H1 (cell line): ENCODE results near the gene MYLK. TPM values are rescaled to one million over a fixed set of nuclear protein-coding genes. Genes with fewer than 3 reads are reported as not detected.

Experiments used
- CTCF ChIA-PET: fragments of 300-600 bp; sonication (Branson Sonifier 250); formaldehyde crosslinking; loops from one replicate; lab custom pipeline; 2021; ENCODE audit not compliant: partially characterized antibody; lab: Charles Lee
- POLR2A ChIA-PET: fragments of 300-600 bp; sonication (Branson Sonifier 250); formaldehyde crosslinking; loops from one replicate; lab custom pipeline; 2021; ENCODE audit warnings: inconsistent platforms; ENCODE audit not compliant: partially characterized antibody; lab: Charles Lee
- DNase-seq, 2 experiments: peaks; one replicate each; pipeline versions ENCODE4 v3.0.0 to v3.0.0-alpha.2; 2010 to 2022; ENCODE audit warnings: low spot score in 2 of 2, low read depth in 1 of 2, mixed read lengths in 1 of 2
- FAIRE-seq: peaks from 2 replicates; lab custom pipeline; 2011; peaks lifted over from hg19 to GRCh38; lab: Jason Lieb, UNC
- H2AFZ ChIP-seq: 2 replicates; pipeline ENCODE4 v1.8.1; 2012; ENCODE audit warnings: low read length, inconsistent platforms
- H2AK5ac ChIP-seq: 2 replicates; pipeline ENCODE4 v1.6.1; 2013; ENCODE audit warnings: low read depth, low read length
- H2BK120ac ChIP-seq: replicated peaks from 2 replicates; pipeline ENCODE3; 2013; ENCODE audit warnings: low read depth, low read length, inconsistent platforms
- H2BK12ac ChIP-seq: 2 replicates; pipeline ENCODE4 v1.6.1; 2013; ENCODE audit warnings: low read depth, low read length
- H2BK15ac ChIP-seq: 2 replicates; pipeline ENCODE4 v1.6.1; 2013; ENCODE audit warnings: low read length
- H2BK20ac ChIP-seq: 2 replicates; pipeline ENCODE4 v1.6.1; 2013; ENCODE audit warnings: low read length
- H2BK5ac ChIP-seq: 2 replicates; pipeline ENCODE4 v1.6.1; 2013; ENCODE audit warnings: low read depth, low read length
- H3K14ac ChIP-seq: 2 replicates; pipeline ENCODE4 v1.6.1; 2013; ENCODE audit warnings: inconsistent platforms; ENCODE audit not compliant: insufficient read length
- H3K18ac ChIP-seq: 2 replicates; pipeline ENCODE4 v1.6.1; 2013; ENCODE audit warnings: low read length; ENCODE audit errors: extremely low read depth
- H3K23ac ChIP-seq: 2 replicates; pipeline ENCODE4 v1.6.1; 2013; ENCODE audit warnings: inconsistent platforms; ENCODE audit not compliant: insufficient read length
- H3K23me2 ChIP-seq: 2 replicates; pipeline ENCODE4 v1.6.1; 2013; ENCODE audit warnings: low read depth, low read length
- H3K27ac ChIP-seq: 2 replicates; pipeline ENCODE4 v1.6.1; 2011; ENCODE audit warnings: low read depth, low read length, inconsistent platforms
- H3K27me3 ChIP-seq, 4 experiments: replicated peaks in 1 of 4; 1 replicate in 1 of 4; 2 replicates in 3 of 4; pipeline versions ENCODE4 v1.6.1 to v1.8.1; 2011 to 2013; ENCODE audit warnings: low read length in 3 of 4, mild to moderate bottlenecking in 3 of 4, inconsistent platforms in 2 of 4, mixed read lengths in 2 of 4, moderate library complexity in 1 of 4; ENCODE audit not compliant: control insufficient read depth in 3 of 4, insufficient read depth in 3 of 4; ENCODE audit errors: extremely low read depth in 1 of 4
- H3K36me3 ChIP-seq, 4 experiments: 2 replicates each; pipeline versions ENCODE4 v1.6.1 to v1.8.1; 2011 to 2013; ENCODE audit warnings: mild to moderate bottlenecking in 4 of 4, low read length in 3 of 4, moderate library complexity in 2 of 4, control low read depth in 1 of 4, inconsistent platforms in 1 of 4; ENCODE audit not compliant: insufficient read depth in 4 of 4, control insufficient read depth in 2 of 4
- H3K4ac ChIP-seq: replicated peaks from 2 replicates; pipeline ENCODE3; 2013; ENCODE audit warnings: low read length, low read depth, mixed read lengths, inconsistent platforms; ENCODE audit not compliant: insufficient read length
- H3K4me1 ChIP-seq, 4 experiments: replicated peaks in 1 of 4; 1 replicate in 1 of 4; 2 replicates in 3 of 4; pipeline versions ENCODE4 v1.6.1 to v1.8.1; 2011 to 2013; ENCODE audit warnings: low read length in 3 of 4, inconsistent platforms in 2 of 4, mixed read lengths in 1 of 4; ENCODE audit not compliant: insufficient read depth in 4 of 4, control insufficient read depth in 3 of 4
- H3K4me2 ChIP-seq, 2 experiments: 2 replicates each; pipeline versions ENCODE4 v1.6.1 to v1.8.1; 2011 to 2013; ENCODE audit warnings: low read depth in 2 of 2, low read length in 2 of 2, control low read depth in 1 of 2, inconsistent platforms in 1 of 2, mild to moderate bottlenecking in 1 of 2; ENCODE audit not compliant: insufficient read depth in 1 of 2
- H3K4me3 ChIP-seq, 4 experiments: fragments of 200-600, 300-600 bp in 1 of 4; sonication (generic), shearing (Covaris generic), sonication (Bioruptor Twin) in 1 of 4; 2 replicates each; pipeline versions ENCODE4 v1.5.1 to v1.8.1; 2011 to 2016; ENCODE audit warnings: low read length in 4 of 4, low read depth in 3 of 4, control low read depth in 2 of 4, inconsistent platforms in 2 of 4, mild to moderate bottlenecking in 2 of 4, mixed read lengths in 1 of 4, moderate library complexity in 1 of 4; ENCODE audit not compliant: insufficient read depth in 2 of 4; ENCODE audit errors: extremely low read depth in 1 of 4
- H3K56ac ChIP-seq: replicated peaks from 2 replicates; pipeline ENCODE3; 2013; ENCODE audit warnings: low read depth, mild to moderate bottlenecking, mixed read lengths, low read length, inconsistent platforms; ENCODE audit not compliant: insufficient read length
- H3K79me1 ChIP-seq: 2 replicates; pipeline ENCODE4 v1.6.1; 2013; ENCODE audit warnings: low read depth, low read length, control low read depth
- H3K79me2 ChIP-seq, 2 experiments: 2 replicates each; pipeline versions ENCODE4 v1.6.1 to v1.8.1; 2012 to 2013; ENCODE audit warnings: low read length in 2 of 2, mild to moderate bottlenecking in 2 of 2, inconsistent platforms in 1 of 2; ENCODE audit not compliant: insufficient read depth in 2 of 2, control insufficient read depth in 1 of 2
- H3K9ac ChIP-seq, 4 experiments: replicated peaks in 1 of 4; 1 replicate in 1 of 4; 2 replicates in 3 of 4; pipeline versions ENCODE4 v1.6.1 to v1.8.1; 2011 to 2013; ENCODE audit warnings: low read depth in 3 of 4, low read length in 3 of 4, control low read depth in 2 of 4, mild to moderate bottlenecking in 2 of 4, moderate library complexity in 2 of 4, inconsistent platforms in 1 of 4; ENCODE audit errors: extremely low read depth in 1 of 4
- H3K9me3 ChIP-seq, 2 experiments: 2 replicates each; pipeline versions ENCODE4 v1.6.1 to v1.8.1; 2012 to 2013; ENCODE audit warnings: mild to moderate bottlenecking in 2 of 2, moderate library complexity in 2 of 2, control low read depth in 1 of 2, inconsistent platforms in 1 of 2, low read depth in 1 of 2, low read length in 1 of 2, mixed read lengths in 1 of 2; ENCODE audit not compliant: insufficient read depth in 2 of 2
- H4K20me1 ChIP-seq, 2 experiments: replicated peaks in 1 of 2; 2 replicates each; pipeline versions ENCODE3 to v1.8.1; 2011 to 2013; ENCODE audit warnings: inconsistent platforms in 2 of 2, low read length in 2 of 2, mild to moderate bottlenecking in 1 of 2; ENCODE audit not compliant: insufficient read depth in 2 of 2, control insufficient read depth in 1 of 2
- H4K5ac ChIP-seq: 2 replicates; pipeline ENCODE4 v1.6.1; 2013; ENCODE audit warnings: low read length, low read depth, mixed read lengths, inconsistent platforms; ENCODE audit not compliant: insufficient read length
- H4K8ac ChIP-seq: 2 replicates; pipeline ENCODE4 v1.8.0; 2013; ENCODE audit warnings: mild to moderate bottlenecking, moderate library complexity, low read length, inconsistent platforms; ENCODE audit not compliant: insufficient read depth; ENCODE audit errors: extremely low read depth
- H4K91ac ChIP-seq: replicated peaks from 2 replicates; pipeline ENCODE3; 2013; ENCODE audit warnings: low read length, mixed read lengths, inconsistent platforms; ENCODE audit not compliant: insufficient read length
- JUN ChIP-seq: IDR thresholded peaks from 2 replicates; pipeline ENCODE4 v1.6.1; 2011; ENCODE audit warnings: low read depth, mild to moderate bottlenecking, improper control_type of control experiment, low read length
- JUND ChIP-seq: IDR thresholded peaks from 2 replicates; pipeline ENCODE4 v1.6.1; 2011; ENCODE audit warnings: mild to moderate bottlenecking, improper control_type of control experiment, low read length
- POLR2A ChIP-seq, 2 experiments: IDR thresholded peaks; 1 replicate in 1 of 2; 2 replicates in 1 of 2; pipeline ENCODE4 v1.6.1; 2011; ENCODE audit warnings: low read depth in 2 of 2, low read length in 2 of 2, mild to moderate bottlenecking in 2 of 2; ENCODE audit errors: control extremely low read depth in 1 of 2
- RFX5 ChIP-seq: IDR thresholded peaks from 2 replicates; pipeline ENCODE4 v1.6.1; 2011; ENCODE audit warnings: low read depth, low read length, improper control_type of control experiment, borderline replicate concordance
- SP4 ChIP-seq: IDR thresholded peaks from 2 replicates; pipeline ENCODE4 v1.6.1; 2012; ENCODE audit warnings: low read length, inconsistent platforms
- WGBS, 2 experiments: shearing (Covaris generic) in 1 of 2; methylation state at CpG; one replicate each; pipeline versions ENCODE4 v1.1.6 to v1.1.7; 2013 to 2015; ENCODE audit warnings: low lambda C conversion rate in 2 of 2, mixed read lengths in 2 of 2, inconsistent platforms in 1 of 2, low coverage in 1 of 2, missing lambda C conversion rate in 1 of 2; ENCODE audit not compliant: insufficient replicate concordance in 2 of 2, insufficient coverage in 1 of 2, insufficient read length in 1 of 2; ENCODE audit errors: extremely low coverage in 1 of 2, missing lambda C conversion rate in 1 of 2; 5-methylcytosine and 5-hydroxymethylcytosine counted together
- polyA plus RNA-seq, 7 experiments: library from polyadenylated mRNA; depleted of rRNA in 3 of 7; stranded (reverse) in 5 of 7; unstranded in 2 of 7; fragments of >200 nt in 5 of 7; fragments of 200-250 nt in 2 of 7; gene quantifications; 1 replicate in 5 of 7; 2 replicates in 1 of 7; 4 replicates in 1 of 7; pipeline versions ENCODE4 v1.2.1 to v1.2.3, GENCODE V29; 2011 to 2013; ENCODE audit warnings: missing spikeins in 2 of 7, mixed read lengths in 2 of 7
- total RNA-seq: library from RNA; stranded (reverse); fragmentation: NEBNext Ultra II Directional; extraction: Animal tissue kit (Norgen Biotek cat#: 25700); gene quantifications from 2 replicates; pipeline ENCODE4 v1.2.1, GENCODE V29; 2021

Gene MYLK
- total and polyA plus RNA-seq, 2 of the 8 experiments (the other 6 are each of a cell fraction or from before 2014, with no cell fraction given) = 11.6 to 21.3 TPM

GRCh38 chr3:123789760-123790159, 94.4 kb downstream of the MYLK start:
- H3K4me2 ChIP-seq = no peak overlapping the region
- peaks cover 0 to 2% (median 0%) of the 10 kb centered on the region in 4 experiments; a peak in 2 of 8 replicates for H3K36me3 ChIP-seq
- no peak overlapping the region for H2BK12ac ChIP-seq
- no peak overlapping the region for H2BK5ac ChIP-seq
- H4K91ac ChIP-seq = no peak overlapping the region
- H3K23me2 ChIP-seq = no peaks in the 10 kb centered on the region
- H3K79me1 ChIP-seq = no peaks in the 10 kb centered on the region
- no peak overlapping the region for H3K56ac ChIP-seq
- peaks cover 0 to 3% (median 0%) of the 10 kb centered on the region in 4 experiments; a peak in 1 of 7 replicates for H3K4me1 ChIP-seq
- FAIRE-seq = no peak
- no peak overlapping the region for H4K5ac ChIP-seq
- H2BK120ac ChIP-seq = no peak overlapping the region
- H3K18ac ChIP-seq = no peak overlapping the region
- POLR2A ChIA-PET = no interaction called here
- no peaks in the 10 kb centered on the region for H4K20me1 ChIP-seq
- H3K9ac ChIP-seq = no peak overlapping the region
- H3K14ac ChIP-seq = no peak overlapping the region
- H2AK5ac ChIP-seq = no peak overlapping the region
- CTCF ChIA-PET = interaction anchor here (0.9 to 1.5 kb wide), 4 partner anchors 14 to 91 kb away, joined by 3 to 7 read pairs (median 4); no protein-coding TSS in a partner anchor
- no peaks in the 10 kb centered on the region for H3K27me3 ChIP-seq
- no peak overlapping the region for H3K23ac ChIP-seq
- H2BK15ac ChIP-seq = no peak overlapping the region
- no peak overlapping the region for H3K4ac ChIP-seq
- 90% methylated on average over 5 of the region's 5 CpGs; no CpG with 5 or more reads in 1 of the 2 experiments for WGBS, 2 experiments
- no peak overlapping the region for H3K4me3 ChIP-seq
- no peaks in the 10 kb centered on the region for H3K9me3 ChIP-seq
- no peak overlapping the region for H3K27ac ChIP-seq
- no peak overlapping the region for H4K8ac ChIP-seq
- no peaks in the 10 kb centered on the region for H3K79me2 ChIP-seq
- H2AFZ ChIP-seq = no peak overlapping the region
- no peak overlapping the region for H2BK20ac ChIP-seq
- no peak for DNase-seq
- TF ChIP-seq SP4 (no peak), RFX5 (no peak), POLR2A (IDR thresholded peaks at IDR 0.05; ENCODE audit: control extremely low read depth in 1 of 2, low read depth in 2 of 2, low read length in 2 of 2) (no peak), JUND (no peak), JUN (no peak)
